IMR-90 (cell line): ENCODE results near the gene RSPH10B2. TPM values are rescaled to one million over a fixed set of nuclear protein-coding genes. Genes with fewer than 3 reads are reported as not detected.
"Not testable (repeated sequence)": the region's sequence is repeated elsewhere in the genome, so short reads cannot be mapped to it uniquely, and the experiment has no call there.

Experiments
- ATAC-seq: fragments of 200-7000 bp; cut with Tn5 transposase; 2 replicates; pipeline ENCODE4 v1.9.1; 2020; ENCODE audit warnings: low read depth, mild to moderate bottlenecking, moderate library complexity
- BruUV-seq: library from RNA; stranded (reverse); fragments of 400-500 nt; replicated peaks from 2 replicates; lab custom pipeline; 2021; lab: Mats Ljungman, UMichigan
- CTCF ChIA-PET: fragments of 300-600 bp; formaldehyde crosslinking; extraction: SDS; loops from one replicate; lab custom pipeline; 2021; ENCODE audit warnings: antibody characterized with exemption; lab: Yijun Ruan, JAX
- POLR2A ChIA-PET: fragments of 300-600 bp; sonication (Branson Sonifier 250); formaldehyde crosslinking; loops from one replicate; lab custom pipeline; 2022; ENCODE audit warnings: antibody characterized with exemption; ENCODE audit not compliant: unreplicated experiment; lab: Charles Lee
- DNase-seq: peaks from one replicate; pipeline ENCODE4 v3.0.0; 2013
- H2AFZ ChIP-seq: replicated peaks from 2 replicates; pipeline ENCODE3; 2013; ENCODE audit warnings: low read length, mild to moderate bottlenecking; ENCODE audit not compliant: poor library complexity
- H2AK5ac ChIP-seq: 2 replicates; pipeline ENCODE4 v1.6.1; 2013; ENCODE audit warnings: low read depth, low read length, inconsistent platforms
- H2AK9ac ChIP-seq: replicated peaks from 2 replicates; pipeline ENCODE3; 2013; ENCODE audit warnings: mild to moderate bottlenecking, low read depth, low read length, moderate library complexity; ENCODE audit not compliant: poor library complexity
- H2BK120ac ChIP-seq: 2 replicates; pipeline ENCODE4 v1.6.1; 2013; ENCODE audit warnings: low read depth, low read length, inconsistent platforms
- H2BK15ac ChIP-seq: 3 replicates; pipeline ENCODE4 v1.6.1; 2013; ENCODE audit warnings: low read depth, low read length, inconsistent platforms
- H2BK20ac ChIP-seq: 2 replicates; pipeline ENCODE4 v1.6.1; 2013; ENCODE audit warnings: low read depth, mild to moderate bottlenecking, inconsistent platforms, low read length, moderate library complexity
- H2BK5ac ChIP-seq: 2 replicates; pipeline ENCODE4 v1.6.1; 2013; ENCODE audit warnings: mild to moderate bottlenecking, low read depth, low read length, inconsistent platforms; ENCODE audit not compliant: poor library complexity, severe bottlenecking
- H3K14ac ChIP-seq: replicated peaks from 2 replicates; pipeline ENCODE4 v1.6.1; 2013; ENCODE audit warnings: low read depth, low read length, inconsistent platforms
- H3K18ac ChIP-seq: 2 replicates; pipeline ENCODE4 v1.6.1; 2013; ENCODE audit warnings: low read depth, low read length, control low read depth
- H3K23ac ChIP-seq: 2 replicates; pipeline ENCODE4 v1.6.1; 2013; ENCODE audit warnings: low read depth, low read length, inconsistent platforms
- H3K27ac ChIP-seq: 2 replicates; pipeline ENCODE4 v1.5.1; 2013; ENCODE audit warnings: mild to moderate bottlenecking, control low read depth, low read length; ENCODE audit not compliant: insufficient read depth
- H3K27me3 ChIP-seq: 2 replicates; pipeline ENCODE4 v1.6.1; 2013; ENCODE audit warnings: low read length; ENCODE audit not compliant: control insufficient read depth, insufficient read depth
- H3K36me3 ChIP-seq: 2 replicates; pipeline ENCODE4 v1.6.1; 2013; ENCODE audit warnings: low read length, mixed read lengths; ENCODE audit not compliant: control insufficient read depth, insufficient read depth
- H3K4ac ChIP-seq: 2 replicates; pipeline ENCODE4 v1.6.1; 2013; ENCODE audit warnings: low read depth, low read length, inconsistent platforms
- H3K4me1 ChIP-seq: 2 replicates; pipeline ENCODE4 v1.6.1; 2013; ENCODE audit warnings: low read length, mixed read lengths; ENCODE audit not compliant: control insufficient read depth, insufficient read depth
- H3K4me2 ChIP-seq: 2 replicates; pipeline ENCODE4 v1.6.1; 2013; ENCODE audit warnings: low read depth, mild to moderate bottlenecking, control low read depth, low read length, moderate library complexity
- H3K4me3 ChIP-seq: 2 replicates; pipeline ENCODE4 v1.5.1; 2013; ENCODE audit warnings: low read depth, mild to moderate bottlenecking, control low read depth, low read length, moderate library complexity; ENCODE audit not compliant: insufficient read depth
- H3K56ac ChIP-seq: 2 replicates; pipeline ENCODE4 v1.6.1; 2013; ENCODE audit warnings: low read length, inconsistent platforms; ENCODE audit not compliant: insufficient read depth; ENCODE audit errors: extremely low read depth
- H3K79me1 ChIP-seq, 2 experiments: 2 replicates each; pipeline ENCODE4 v1.6.1; 2013; ENCODE audit warnings: low read length in 2 of 2, inconsistent platforms in 1 of 2, low read depth in 1 of 2
- H3K9ac ChIP-seq: 2 replicates; pipeline ENCODE4 v1.6.1; 2013; ENCODE audit warnings: low read depth, low read length, control low read depth
- H3K9me1 ChIP-seq: 2 replicates; pipeline ENCODE4 v1.6.1; 2013; ENCODE audit warnings: low read length, inconsistent platforms; ENCODE audit not compliant: insufficient read depth
- H3K9me3 ChIP-seq: 2 replicates; pipeline ENCODE4 v1.6.1; 2013; ENCODE audit warnings: low read length; ENCODE audit not compliant: control insufficient read depth, insufficient read depth
- H4K20me1 ChIP-seq: 2 replicates; pipeline ENCODE4 v1.6.1; 2013; ENCODE audit warnings: low read length, inconsistent platforms; ENCODE audit not compliant: insufficient read depth
- H4K5ac ChIP-seq: 2 replicates; pipeline ENCODE4 v1.6.1; 2013; ENCODE audit warnings: mild to moderate bottlenecking, low read depth, low read length, control low read depth
- H4K8ac ChIP-seq, 2 experiments: 2 replicates each; pipeline ENCODE4 v1.6.1; 2013; ENCODE audit warnings: low read depth in 2 of 2, low read length in 2 of 2, control low read depth in 1 of 2, inconsistent platforms in 1 of 2
- H4K91ac ChIP-seq: 2 replicates; pipeline ENCODE4 v1.6.1; 2013; ENCODE audit warnings: low read depth, low read length, inconsistent platforms; ENCODE audit not compliant: insufficient read depth
- WGBS, 2 experiments: methylation state at CpG; one replicate each; pipeline versions ENCODE4 v1.1.5 to v1.1.7; 2013; ENCODE audit warnings: missing lambda C conversion rate in 2 of 2; ENCODE audit not compliant: insufficient read length in 1 of 2; ENCODE audit errors: extremely low coverage in 2 of 2; 5-methylcytosine and 5-hydroxymethylcytosine counted together
- dilution Hi-C: fragments of 300-500 bp; cut with HindIII; formaldehyde crosslinking; loops from one replicate; pipeline ENCODE4 v1.14.3; 2018; ENCODE audit warnings: low sequenced_read_pairs; ENCODE audit not compliant: unreplicated experiment
- in situ Hi-C: fragments of 300-500 bp; cut with MboI; formaldehyde crosslinking; loops from 3 replicates; pipeline ENCODE4 v1.14.3; 2019; ENCODE audit warnings: low sequenced_read_pairs, inconsistent platforms, mixed read lengths
- intact Hi-C: fragments of 100-400 bp; cut with micrococcal nuclease; formaldehyde crosslinking; loops from 2 replicates; pipeline ENCODE4 v1.10.0; 2022
- polyA plus RNA-seq, 3 experiments: library from polyadenylated mRNA; depleted of rRNA; stranded (reverse); fragments of >200 nt; gene quantifications; 2 replicates each; pipeline ENCODE4 v1.2.3, GENCODE V29; 2012; ENCODE audit warnings: low replicate concordance in 1 of 3
- total RNA-seq: library from RNA; depleted of rRNA; stranded (reverse); fragments of >200 nt; gene quantifications from 2 replicates; pipeline ENCODE4 v1.2.3, GENCODE V29; 2012

RSPH10B2 gene
- total and polyA plus RNA-seq, 2 of the 4 experiments (the other 2 are of a cell fraction): not detected

DNA sequence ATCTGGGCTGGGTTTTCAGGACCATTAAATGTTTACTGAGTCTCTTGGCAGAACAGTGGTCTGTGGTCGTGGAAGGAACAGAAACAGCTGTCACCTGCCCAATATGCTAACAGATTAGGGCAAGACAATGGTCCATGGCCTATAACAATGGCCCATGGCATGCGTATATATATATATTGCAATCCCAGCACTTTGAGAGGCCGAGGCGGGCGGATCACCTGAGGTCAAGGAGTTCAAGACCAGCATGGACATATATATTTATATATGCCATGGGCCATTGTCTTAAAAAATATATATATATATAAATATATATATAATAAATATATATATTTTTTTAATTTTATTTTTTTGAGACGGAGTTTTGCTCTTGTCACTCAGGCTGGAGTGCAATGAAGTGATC is 27.7 kb downstream of the RSPH10B2 start:
- H3K4me1 ChIP-seq, H4K5ac ChIP-seq, H2AK5ac ChIP-seq, H4K8ac ChIP-seq, H2BK20ac ChIP-seq, H2BK120ac ChIP-seq, H3K9me3 ChIP-seq, H3K18ac ChIP-seq, H2AK9ac ChIP-seq, H3K4me2 ChIP-seq, intact Hi-C loops, H3K4me3 ChIP-seq, H4K20me1 ChIP-seq, H3K36me3 ChIP-seq, H2BK15ac ChIP-seq, H4K91ac ChIP-seq, H3K9me1 ChIP-seq, H2AFZ ChIP-seq, H3K56ac ChIP-seq, CTCF ChIA-PET, H3K23ac ChIP-seq, DNase-seq, ATAC-seq, BruUV-seq, dilution Hi-C loops, H2BK5ac ChIP-seq, H3K9ac ChIP-seq, H3K79me1 ChIP-seq, in situ Hi-C loops, H3K14ac ChIP-seq, H3K27me3 ChIP-seq, H3K4ac ChIP-seq, H3K27ac ChIP-seq, POLR2A ChIA-PET: not testable (repeated sequence)
- WGBS, 2 experiments: no CpG with 5 or more reads among the region's 6 CpGs

DNA sequence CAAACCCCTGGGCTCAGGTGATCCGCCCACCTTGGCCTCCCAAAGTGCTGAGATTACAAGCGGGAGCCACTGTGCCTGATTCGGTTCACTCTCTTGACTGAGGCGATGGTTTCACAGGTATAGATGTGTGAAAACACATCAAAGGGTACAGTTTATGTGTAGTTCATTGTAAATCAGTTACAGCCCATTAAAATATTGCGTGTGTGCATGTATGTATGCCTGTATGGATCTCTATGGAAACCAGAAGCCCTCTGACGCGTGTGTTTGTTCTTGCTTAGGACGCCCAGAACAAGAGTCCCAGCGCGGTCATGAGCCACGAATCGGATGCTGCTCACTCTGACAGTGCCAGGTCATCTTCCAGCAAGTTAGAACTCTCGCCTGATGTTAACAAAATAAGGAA is 35.5 kb downstream of the RSPH10B2 start:
- H3K56ac ChIP-seq, H2AK5ac ChIP-seq, H4K20me1 ChIP-seq, H2BK15ac ChIP-seq, H3K9me3 ChIP-seq, H3K4ac ChIP-seq, H3K9me1 ChIP-seq, H3K27ac ChIP-seq, BruUV-seq, H4K91ac ChIP-seq, H2AK9ac ChIP-seq, H3K23ac ChIP-seq, in situ Hi-C loops, H3K9ac ChIP-seq, CTCF ChIA-PET, POLR2A ChIA-PET, H2BK120ac ChIP-seq, H3K18ac ChIP-seq, H3K79me1 ChIP-seq, H3K4me1 ChIP-seq, H3K27me3 ChIP-seq, H4K8ac ChIP-seq, H3K4me3 ChIP-seq, H2BK5ac ChIP-seq, H2BK20ac ChIP-seq, H4K5ac ChIP-seq, H3K14ac ChIP-seq, ATAC-seq, intact Hi-C loops, H3K36me3 ChIP-seq, dilution Hi-C loops, H3K4me2 ChIP-seq, H2AFZ ChIP-seq, DNase-seq: not testable (repeated sequence)
- no CpG with 5 or more reads among the region's 13 CpGs for WGBS, 2 experiments
